SKM-1 treated with dmso at 0.1 percent for 144 hours (cell line): Measurements from ENCODE around the gene PLEKHM2.

Source experiments
- DNase-seq: peaks from one replicate; lab custom pipeline; 2025; ENCODE audit not compliant: unreplicated experiment; lab: John Stamatoyannopoulos, UW

The PLEKHM2 gene

GRCh38 chr1:15757016-15757543 lies 73.0 kb downstream of the PLEKHM2 start:
- DNase-seq = no peak

GRCh38 chr1:15757575-15758342 lies 73.6 kb downstream of the PLEKHM2 start:
- DNase-seq = no peak

- no peak for DNase-seq
These were observed 74.3 kb downstream of the PLEKHM2 start, which contains the start of gene FBLIM1 for GRCh38 chr1:15758343-15758931. Gene FBLIM1 (plus strand): TSS chr1:15758795. CDS start chr1:15764984, 6,189 bp downstream.

DNA sequence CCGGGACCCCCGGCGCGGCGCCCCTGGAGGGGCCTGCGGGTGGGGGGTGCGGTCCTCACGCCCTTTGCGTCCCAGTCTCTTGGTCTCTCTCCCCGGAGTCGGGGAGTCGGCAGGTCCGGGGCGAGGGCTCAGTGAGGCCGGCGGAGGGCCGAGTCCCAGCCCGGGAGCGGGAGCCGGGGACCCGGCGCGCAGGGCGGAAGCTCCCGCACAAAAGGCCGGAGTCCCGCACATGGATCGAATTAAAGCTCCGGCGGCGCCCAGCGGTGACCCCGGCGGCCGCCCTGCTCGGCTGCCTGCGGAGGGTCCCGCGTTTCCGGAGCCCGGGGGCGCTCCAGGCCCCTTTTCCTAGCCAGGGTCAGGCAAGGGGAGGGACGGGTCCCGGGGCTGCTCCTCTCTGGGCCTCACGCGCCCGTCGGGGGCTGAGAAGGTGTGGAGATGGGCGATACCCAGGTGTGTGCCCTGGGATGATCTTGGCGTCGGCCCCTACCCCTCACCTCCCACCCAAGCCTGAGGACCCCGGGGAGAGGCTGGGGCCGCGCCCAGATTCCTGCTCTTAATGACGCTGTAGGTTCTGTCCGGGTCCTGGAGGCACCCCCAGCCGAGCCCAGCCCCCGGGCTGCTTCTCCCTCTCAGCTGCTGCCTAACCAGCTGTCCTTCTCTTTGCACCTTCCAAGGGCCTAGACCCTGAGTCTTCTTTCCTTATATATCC lies 75.0 kb downstream of the PLEKHM2 start:
- DNase-seq = no peak

- no peak for DNase-seq
These were observed 76.5 kb downstream of the PLEKHM2 start for GRCh38 chr1:15760520-15761211.

DNA sequence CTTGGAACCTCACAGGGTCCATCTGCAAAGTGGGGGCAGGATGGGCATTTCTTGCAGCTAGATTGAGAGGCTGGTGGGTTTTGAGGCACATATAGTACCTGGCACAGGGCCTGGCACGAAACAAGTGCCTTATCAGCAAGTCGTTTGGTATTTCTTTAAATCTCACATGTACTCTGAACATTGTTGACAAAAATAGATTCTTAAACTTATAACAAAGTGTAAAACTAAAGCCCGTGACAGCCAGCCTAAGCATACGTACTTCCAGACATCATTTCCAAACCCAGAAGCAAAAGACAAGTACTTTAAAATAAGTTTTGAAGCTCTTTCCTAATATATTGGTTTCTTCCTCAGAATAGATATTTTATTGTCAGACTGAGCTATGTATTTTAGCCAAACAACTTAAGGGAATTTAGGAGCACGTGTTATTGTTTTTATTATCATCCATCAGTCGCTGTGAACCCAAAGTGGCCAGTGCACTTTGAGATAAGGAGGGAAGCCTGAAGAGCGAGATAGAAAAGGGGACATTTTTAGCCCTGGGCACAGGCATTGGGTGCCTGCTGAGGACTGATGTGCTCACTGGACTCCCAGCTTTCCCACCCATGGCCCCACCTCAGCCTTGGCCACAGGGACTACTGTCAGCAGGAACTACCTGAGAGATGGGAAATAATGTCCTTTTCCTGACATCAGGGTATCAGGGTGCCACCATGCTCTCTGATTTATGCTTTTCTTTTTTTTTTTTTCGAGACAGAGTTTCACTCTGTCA lies 77.4 kb downstream of the PLEKHM2 start:
- no peak for DNase-seq

DNA sequence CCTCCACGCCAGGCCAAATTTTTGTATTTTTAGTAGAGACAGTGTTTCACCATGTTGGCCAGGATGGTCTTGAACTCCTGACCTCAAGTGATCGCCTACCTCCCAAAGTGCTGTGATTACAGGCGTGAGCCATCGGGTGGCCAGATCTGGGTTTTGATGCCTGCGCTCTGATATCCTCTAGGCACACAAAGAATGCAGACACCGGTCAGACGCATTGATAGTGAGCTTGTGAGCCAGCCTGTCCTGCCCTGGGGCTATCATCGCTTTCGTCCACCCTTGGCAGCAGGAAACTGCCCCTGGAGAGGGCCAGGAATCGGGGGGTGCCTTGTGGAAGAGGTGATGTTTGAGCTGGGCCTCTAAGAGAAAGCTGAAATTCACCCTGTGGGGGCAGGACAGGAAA lies 78.4 kb downstream of the PLEKHM2 start:
- no peak for DNase-seq

DNA sequence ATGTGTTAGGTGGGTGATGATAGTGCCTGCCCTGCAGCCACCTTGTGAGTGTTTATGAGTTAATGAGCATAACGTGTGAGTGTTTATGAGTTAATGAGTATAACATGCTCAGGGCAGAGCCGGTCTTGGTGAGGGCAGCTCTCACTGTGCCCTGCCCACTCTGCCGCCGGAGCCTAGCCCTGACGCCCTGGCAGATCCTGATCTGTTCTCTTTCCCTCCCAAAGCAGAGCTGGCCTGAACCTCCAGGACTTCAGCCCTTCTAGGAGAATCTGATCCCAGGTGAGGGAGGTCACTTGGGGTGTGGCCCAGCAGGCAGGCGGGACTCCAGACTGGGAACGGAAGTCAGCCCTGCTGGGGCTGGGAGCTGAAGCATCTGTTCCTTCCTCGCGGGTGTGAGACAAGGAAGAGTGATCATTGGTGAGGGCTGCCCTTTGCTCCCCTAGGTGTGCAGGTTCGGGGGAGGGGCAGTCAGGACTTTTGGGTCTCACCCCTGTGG lies 80.2 kb downstream of the PLEKHM2 start:
- DNase-seq = no peak

- no peak for DNase-seq
These were observed 80.8 kb downstream of the PLEKHM2 start for GRCh38 chr1:15764890-15765289.

- no peak for DNase-seq
These were observed 81.5 kb downstream of the PLEKHM2 start for GRCh38 chr1:15765495-15766194.

GRCh38 chr1:15767941-15768340 lies 83.8 kb downstream of the PLEKHM2 start:
- no peak for DNase-seq

- no peak for DNase-seq
These were observed 84.3 kb downstream of the PLEKHM2 start for GRCh38 chr1:15768388-15768787.

- no peak for DNase-seq
These were observed 86.3 kb downstream of the PLEKHM2 start for GRCh38 chr1:15770313-15770962.

GRCh38 chr1:15771836-15772515 lies 87.9 kb downstream of the PLEKHM2 start:
- no peak for DNase-seq

- no peak for DNase-seq
These were observed 91.6 kb downstream of the PLEKHM2 start for GRCh38 chr1:15775706-15776105.

DNA sequence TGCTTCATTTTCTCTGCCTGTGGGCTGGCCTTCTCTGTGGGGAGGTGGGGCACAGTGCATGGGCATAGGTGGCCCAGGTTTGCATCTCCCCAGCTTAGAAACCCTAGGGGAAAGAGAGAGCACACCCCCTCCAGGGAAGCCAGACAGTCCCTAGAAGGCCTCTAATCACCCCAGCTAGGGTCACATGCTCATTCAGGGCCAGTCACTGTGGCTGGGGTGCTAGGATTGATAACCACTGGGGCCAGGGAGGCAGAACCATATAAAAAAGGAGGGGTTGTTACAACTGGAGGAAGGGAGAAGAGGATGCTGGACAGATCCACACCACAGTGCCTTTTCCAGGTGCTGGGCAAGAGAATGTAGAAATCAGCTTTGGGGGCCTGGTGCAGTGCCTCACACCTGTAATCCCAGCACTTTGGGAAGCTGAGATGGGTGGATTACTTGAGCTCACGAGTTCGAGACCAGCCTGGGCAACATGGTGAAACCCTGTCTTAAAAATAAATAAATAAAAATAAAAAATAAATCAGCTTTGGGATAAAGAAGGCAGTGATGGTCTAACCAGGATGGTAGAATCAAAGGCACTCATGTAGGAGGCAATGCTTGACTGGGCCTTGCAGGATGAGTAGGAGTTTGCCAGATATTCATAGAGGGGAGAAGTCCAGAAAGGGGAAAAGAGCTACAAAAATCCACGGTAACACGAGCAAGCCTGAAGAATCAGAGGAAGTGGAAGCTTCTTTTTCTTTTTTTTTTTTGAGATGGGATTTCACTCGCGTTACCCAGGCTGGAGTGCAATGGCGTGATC lies 94.0 kb downstream of the PLEKHM2 start:
- DNase-seq = no peak
